ENCODE data around the gene NAT16.
"Not testable (repeated sequence)": the region's sequence is repeated elsewhere in the genome, so short reads cannot be mapped to it uniquely, and the experiment has no call there.

Gene NAT16

DNA sequence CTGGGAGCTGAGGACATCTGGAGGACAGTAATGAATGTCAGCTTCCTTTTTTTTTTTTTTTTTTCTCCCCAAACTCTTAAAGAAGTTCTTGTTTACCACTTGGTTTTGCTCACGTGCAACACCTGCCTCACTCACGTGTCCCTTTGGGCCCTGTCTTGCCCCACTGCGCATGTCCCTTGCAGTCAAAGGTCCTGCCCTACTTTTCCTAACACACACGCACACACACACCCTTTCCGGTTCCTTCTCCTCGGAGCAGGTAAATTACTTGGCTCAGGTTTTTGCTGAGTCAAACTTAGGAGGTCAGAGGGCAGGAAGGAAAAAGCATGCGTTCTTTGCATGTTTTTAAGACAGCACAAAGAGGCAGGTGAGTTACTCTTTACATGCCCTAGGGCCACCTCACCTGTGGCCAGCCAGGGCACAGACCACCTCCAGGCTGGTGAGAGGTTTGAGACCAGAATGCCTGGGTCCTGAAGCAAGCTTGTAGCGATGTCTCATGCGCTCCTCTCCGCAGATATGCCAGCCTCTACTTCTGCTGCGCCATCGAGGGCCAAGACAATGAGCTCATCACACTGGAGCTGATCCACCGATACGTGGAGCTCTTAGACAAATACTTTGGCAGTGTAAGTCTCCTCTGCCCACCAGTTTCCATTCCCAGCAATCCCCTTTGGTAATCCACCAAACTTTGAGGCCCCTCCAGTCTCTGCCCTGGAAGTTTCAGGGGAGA lies 23.1 kb downstream of the NAT16 start:
- FAIRE-seq: no peak

DNA sequence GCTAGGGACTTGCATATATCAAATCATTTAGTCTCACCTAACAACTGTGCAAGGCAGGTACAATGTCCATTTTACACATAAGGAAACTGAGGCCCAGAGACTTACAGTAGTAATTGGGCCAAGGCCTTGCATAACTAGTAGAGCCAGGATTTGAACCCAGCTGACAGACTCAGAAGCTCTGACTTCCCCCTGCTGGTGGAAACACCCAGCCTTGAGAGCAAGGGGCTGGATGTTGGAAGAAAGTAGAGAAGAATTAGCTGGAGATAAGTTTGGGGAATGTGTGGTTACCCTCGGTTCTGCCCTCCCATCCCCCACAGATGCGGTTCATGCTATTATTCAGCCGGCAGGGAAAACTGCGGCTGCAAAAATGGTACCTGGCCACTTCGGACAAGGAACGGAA lies 23.8 kb downstream of the NAT16 start:
- FAIRE-seq: no peak

DNA sequence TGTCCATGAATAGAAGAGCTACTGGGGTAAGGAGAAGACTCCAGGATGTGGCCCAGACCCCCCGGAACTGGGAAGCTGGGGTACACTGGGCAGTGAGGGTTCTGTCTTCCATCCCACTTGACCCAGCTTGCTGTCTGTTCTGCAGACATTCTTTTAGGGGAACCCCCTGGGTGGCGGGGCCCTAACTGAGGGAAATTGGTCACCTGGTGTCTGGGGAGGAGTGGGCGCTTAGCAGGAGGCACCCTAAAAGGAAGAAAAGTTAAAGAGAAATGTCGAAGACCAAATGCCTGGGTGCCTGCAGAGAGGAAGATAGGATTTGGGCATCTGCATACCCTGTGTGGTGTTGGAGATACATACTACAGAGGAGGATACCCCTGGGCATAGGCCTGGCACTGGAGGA lies 24.8 kb downstream of the NAT16 start:
- FAIRE-seq: no peak

DNA sequence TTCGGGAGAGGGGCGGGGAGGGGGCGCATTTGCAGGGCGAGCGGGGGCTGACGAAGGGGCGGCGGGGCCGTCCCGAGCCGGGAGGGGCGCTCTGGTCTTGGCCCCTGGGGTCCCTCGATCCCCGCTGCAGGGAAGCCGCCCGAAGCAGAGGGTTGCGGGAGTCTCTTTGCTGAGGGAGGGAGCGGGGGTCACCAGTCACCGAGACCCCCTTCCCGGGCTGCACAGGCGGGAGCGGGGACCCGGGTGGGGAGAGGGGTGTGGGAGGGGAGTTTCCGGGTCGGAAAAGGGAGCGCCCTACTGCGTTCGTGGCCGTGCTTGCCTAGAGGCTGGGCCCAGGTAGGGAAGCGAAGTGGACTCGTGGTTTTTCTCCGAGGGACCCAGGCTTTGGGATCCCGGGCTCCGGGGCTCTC lies 25.4 kb downstream of the NAT16 start:
- no peak for FAIRE-seq

DNA sequence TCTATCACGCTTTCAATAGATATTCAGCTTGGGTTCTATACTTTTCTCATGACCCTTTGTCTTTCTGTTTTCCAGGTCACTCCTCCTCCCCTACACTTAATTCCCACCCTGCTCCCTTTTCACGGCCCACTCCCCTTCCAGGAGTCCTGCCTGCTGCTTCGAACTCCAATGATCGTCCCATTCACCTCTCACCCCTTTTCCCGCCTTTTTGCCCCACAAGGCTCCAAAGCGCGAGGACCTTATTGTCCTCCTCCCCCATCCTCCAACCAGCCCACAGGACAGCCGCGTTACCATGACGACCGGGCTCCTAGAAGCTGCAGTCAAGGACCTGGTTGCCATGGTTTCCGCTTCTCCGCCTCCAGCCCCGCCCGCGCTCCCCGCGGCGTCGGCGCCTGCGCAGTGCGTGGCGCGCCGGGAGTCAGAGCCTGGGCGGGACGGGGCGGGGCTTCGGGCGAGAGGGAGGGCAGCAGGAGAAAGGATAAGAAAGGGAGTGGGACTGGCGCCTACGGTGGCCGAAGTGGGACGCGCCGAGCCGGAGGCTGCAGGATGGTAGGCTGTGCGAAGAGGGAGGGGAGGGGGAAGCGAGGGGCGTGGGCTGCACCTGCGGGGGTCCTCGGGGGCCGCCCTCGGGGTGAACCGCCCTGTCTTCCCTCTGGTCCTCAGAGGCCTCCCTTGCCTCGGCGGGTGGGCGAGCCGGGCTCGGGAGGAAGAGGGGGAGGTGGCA lies 26.0 kb downstream of the NAT16 start, which contains the start of gene AP1S1:
AP1S1 (plus strand) TSS at position 508 of the 724 bp plus-strand sequence; CDS start at position 547, 39 bp downstream.
- no peak for FAIRE-seq

DNA sequence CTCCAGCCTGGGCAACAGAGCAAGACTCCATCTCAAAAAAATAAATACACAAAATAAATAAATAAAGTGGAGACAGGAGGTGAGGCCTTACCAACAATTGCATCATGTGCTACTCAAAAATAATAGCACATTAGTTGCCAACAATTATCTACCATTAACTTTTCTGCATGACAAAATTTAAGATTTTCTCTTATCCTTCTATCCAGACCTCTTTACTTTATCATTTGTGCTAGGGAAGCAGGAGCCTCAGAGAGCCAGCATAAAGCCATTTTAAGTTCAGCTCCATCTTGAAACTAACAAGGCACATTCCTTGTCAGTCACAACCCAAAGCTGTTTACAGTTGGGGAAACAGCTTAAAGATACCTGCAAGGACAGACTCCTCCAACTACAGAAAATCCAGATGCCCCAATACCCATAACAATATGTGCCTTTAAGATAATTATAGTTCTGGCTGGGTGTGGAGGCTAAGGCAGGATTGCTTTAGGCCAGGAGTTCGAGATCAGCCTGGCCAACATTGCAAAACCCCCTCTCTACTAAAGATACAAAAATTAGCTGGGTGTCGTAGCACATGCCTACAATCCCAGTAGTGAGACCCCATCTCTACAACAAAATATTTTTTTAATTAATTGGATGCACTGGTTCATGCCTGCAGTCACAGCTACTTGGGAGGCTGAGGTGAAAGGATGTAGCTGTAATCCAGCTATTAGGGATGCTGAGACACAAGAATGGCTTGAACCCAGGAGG lies 28.0 kb downstream of the NAT16 start:
- FAIRE-seq: no peak

DNA sequence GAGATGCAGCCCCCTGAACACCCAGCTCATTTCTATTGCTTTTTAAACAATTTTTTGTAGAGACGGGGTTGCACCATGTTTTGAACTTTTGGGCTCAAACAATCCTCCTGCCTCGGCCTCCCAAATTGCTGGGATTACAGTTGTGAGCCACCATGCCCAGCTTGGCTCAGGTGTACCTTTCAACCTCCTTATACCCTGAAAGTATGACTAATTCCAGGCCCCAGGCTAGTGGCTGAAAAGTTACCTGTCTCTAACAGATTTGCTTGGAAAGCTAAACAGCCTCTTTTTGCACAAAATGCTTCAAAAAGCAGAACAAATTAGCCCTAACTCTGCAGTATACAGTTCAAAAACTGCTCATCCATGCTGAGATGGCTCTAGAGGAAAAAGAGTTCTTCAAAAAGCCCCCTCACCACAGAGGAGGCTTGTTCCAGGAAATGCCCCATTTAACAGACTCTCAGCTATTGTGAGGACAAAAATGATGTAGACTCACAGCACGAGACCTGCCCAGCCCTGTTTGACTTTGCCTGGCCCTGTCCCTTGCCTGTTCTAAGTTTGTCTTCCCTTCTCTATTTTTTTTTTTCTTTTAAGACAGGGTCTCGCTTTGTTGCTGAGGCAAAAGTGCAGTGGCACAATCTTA lies 39.2 kb downstream of the NAT16 start:
- no peak for FAIRE-seq

DNA sequence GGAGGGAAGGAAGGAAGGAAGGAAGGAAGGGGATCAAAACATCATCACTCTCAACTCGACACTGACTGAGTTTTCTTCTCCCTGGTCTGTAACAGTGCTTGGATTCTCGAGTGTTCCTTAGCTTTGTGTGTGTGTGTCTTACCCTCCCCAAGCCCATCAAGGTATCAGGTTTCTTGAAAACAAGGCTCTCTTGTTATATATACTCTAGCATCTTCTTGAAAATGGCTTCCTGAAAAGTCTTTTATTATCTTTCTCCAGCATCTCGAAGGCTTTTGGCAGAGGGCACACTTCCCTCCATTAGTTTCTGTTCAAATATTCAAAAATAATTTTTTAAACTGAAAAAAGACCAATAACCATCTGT lies 39.8 kb downstream of the NAT16 start:
- no peak for FAIRE-seq

DNA sequence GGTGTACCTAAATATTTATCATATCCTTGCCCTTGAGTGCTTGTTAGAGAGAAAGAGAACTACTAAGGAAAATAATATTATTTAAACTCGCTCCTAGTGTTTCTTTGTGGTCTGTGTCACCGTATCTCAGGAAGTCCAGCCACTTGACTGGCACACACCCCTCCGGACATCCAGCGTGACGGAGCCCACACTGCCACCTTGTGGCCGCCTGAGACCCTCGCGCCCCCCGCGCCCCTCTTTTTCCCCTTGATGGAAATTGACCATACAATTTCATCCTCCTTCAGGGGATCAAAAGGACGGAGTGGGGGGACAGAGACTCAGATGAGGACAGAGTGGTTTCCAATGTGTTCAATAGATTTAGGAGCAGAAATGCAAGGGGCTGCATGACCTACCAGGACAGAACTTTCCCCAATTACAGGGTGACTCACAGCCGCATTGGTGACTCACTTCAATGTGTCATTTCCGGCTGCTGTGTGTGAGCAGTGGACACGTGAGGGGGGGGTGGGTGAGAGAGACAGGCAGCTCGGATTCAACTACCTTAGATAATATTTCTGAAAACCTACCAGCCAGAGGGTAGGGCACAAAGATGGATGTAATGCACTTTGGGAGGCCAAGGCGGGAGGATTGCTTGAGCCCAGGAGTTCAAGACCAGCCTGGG lies 41.8 kb downstream of the NAT16 start:
- FAIRE-seq: no peak

DNA sequence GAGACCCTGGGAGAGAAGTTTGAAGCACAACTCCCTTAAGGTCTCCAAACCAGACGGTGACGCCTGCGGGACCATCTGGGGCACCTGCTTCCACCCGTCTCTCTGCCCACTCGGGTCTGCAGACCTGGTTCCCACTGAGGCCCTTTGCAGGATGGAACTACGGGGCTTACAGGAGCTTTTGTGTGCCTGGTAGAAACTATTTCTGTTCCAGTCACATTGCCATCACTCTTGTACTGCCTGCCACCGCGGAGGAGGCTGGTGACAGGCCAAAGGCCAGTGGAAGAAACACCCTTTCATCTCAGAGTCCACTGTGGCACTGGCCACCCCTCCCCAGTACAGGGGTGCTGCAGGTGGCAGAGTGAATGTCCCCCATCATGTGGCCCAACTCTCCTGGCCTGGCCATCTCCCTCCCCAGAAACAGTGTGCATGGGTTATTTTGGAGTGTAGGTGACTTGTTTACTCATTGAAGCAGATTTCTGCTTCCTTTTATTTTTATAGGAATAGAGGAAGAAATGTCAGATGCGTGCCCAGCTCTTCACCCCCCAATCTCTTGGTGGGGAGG lies 42.4 kb downstream of the NAT16 start:
- no peak for FAIRE-seq

DNA sequence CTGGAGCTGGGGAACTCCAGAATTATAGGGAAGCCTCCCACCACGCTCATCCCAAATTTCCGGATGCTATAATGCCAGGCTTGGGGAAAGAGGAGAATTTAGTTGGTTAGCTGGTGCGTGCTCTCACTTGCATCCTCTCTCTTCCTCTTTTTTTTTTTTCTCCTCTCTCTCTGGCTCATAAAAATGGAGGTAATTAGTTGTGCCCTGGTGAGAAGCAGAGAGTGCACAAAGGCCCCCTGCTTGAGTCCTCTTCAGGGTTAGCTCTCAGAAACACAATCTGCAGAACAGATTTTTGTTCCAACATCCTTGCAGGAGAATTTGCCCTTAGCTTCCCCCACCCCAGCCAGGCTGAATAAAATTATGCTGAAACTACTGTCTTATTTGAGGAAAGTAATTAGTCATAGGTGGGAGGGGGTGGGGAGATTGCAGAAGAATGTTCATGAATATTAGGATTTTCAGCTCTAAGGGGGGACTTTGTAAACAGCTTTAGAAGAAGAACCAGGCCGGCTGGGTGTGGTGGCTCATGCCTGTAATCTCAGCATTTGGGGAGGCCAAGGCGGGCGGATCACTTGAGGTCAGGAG lies 45.6 kb downstream of the NAT16 start:
- no peak for FAIRE-seq

DNA sequence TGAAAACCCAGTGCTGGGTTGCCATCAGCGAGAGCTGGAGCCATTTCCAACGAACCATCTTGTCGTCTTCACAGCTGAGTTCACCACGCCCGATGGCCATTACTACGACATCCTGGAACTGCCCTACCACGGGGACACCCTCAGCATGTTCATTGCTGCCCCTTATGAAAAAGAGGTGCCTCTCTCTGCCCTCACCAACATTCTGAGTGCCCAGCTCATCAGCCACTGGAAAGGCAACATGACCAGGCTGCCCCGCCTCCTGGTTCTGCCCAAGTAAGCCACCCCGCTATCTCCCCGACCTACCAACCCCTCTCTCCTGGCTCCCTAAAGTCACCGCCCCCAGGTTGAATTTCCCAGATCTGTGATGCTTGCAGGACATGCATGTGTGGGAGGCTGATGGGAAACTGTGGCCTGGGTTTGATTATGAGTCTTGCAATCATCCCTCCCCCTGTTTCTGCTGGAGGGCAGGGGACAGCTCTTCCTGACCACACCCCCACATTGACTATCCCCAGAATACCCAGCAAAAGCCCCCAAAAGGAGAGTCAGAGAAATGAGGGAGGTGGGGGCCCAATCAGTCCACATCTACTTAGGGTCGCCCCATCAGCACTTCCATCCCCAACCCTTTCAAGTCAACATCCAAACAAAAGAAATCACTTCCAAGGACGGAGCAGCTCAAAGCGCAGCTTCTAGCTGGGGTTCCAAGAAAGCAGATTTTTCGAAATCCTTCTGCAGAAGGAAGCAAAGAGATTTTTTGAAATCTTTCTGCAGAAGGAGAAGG lies 46.3 kb downstream of the NAT16 start:
- FAIRE-seq: no peak

DNA sequence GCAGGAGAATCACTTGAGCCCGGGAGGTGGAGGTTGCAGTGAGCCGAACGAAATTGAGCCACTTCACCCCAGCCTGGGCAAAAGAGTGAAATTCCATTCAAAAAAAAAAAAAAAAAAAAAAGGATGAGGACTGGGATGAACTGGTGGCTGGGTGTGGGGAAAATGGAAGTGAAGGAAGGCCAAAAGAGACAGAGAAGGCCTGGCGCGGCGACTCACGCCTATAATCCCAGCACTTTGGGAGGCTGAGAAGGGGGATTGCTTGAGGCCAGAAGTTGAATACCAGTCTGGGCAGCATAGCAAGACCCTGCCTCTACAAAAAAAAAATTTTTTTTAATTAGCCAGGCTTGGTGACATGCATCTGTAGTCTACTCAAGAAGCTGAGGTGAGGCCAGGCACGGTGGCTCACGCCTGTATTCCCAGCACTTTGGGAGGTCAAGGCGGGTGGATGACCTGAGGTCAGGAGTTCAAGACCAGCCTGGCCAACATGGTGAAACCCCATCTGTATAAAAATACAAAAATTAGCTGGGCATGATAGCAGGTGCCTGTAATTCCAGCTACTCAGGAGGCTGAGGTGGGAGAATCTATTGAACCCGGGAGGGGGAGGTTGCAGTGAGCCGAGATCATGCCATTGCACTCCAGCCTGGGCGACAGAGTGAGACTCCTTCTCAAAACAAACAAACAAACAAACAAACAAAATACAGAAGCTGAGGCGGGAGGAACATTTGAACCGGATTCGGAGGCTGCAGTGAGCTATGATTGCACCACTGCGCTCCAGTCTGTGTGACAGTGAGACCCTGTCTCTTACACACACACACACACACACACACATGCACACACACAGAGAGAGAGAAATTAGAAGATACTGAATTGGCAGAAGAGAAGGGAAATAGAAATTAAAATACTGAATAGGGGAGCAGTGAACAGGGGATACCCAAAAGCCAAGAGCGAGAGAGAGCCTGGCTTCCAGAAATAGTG lies 47.2 kb downstream of the NAT16 start:
- FAIRE-seq: not testable (repeated sequence)

DNA sequence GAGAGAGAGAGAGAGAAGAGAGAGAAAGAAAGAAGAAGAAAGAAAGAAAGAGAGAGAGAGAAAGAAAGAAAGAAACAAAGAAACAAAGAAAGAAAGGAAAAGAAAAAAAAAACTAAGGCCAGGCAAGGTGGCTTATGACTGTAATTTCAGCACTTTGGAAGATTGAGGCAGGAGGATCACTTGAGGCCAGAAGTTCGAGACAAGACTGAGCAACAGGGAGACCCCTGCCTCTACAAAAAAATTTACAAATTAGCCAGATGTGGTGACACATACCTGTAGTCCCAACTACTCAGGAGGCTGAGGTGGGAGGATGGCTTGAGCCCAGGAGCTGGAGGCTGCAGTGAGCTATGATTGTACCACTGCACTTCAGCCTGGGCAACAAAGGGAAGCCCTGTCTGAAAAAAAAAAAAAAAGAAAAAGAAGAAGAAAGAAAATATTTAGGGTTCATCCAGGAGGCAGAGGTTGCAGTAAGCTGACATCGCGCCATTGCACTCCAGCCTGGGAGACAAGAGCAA lies 50.4 kb downstream of the NAT16 start:
- FAIRE-seq: no peak

DNA sequence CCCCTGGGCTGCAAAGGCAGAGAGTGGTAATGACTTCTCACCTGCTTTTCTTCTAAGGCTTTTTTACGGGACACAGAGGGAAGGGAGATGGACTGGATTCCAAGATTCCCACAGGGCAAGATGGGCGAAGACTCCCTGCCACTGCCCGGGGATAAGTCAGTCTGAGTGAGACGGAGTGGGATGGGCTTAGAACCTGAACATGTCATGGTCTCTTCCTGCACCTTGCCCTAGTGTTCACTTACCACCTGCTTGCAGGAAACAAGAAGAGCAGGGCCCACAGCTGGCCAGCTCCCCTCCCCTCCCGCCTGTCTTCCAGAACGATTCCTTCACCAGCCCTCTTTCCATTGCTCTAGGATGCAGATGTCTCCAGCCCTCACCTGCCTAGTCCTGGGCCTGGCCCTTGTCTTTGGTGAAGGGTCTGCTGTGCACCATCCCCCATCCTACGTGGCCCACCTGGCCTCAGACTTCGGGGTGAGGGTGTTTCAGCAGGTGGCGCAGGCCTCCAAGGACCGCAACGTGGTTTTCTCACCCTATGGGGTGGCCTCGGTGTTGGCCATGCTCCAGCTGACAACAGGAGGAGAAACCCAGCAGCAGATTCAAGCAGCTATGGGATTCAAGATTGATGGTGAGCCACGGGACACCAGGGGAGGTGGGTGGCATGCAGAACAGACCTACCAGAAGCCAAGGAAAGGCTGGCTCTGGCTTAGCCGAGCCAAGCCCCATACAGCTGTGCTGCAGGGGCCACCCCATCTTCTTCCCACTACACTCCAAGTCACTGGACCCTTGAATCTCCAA lies 51.9 kb downstream of the NAT16 start:
- no peak for FAIRE-seq

DNA sequence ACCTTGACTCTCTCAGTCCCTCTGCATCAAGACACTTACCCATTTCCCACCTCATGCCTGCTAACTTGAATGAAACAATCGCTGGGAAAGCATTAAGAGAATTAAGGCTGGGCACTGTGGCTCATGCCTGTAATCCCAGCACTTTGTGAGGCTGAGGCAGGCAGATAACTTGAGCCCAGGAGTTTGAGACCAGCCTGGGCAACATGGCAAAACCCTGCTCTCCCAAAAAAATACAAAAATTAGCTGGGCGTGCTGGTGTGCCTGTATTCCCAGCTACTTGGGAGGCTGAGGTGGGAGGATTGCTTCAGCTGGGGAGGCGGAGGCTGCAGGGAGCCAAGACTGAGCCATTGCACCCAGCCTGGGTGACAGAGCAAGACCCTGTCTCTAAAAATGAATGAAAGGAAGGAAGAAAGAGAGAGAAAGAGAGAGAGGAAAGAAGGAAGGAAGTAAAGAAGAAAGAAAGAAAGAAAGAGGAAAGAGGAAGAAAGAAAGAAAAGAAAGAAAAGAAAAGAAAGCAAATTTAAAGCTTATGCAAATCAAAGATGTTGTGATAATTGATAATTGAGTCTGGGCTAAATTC lies 52.5 kb downstream of the NAT16 start:
- FAIRE-seq: no peak

DNA sequence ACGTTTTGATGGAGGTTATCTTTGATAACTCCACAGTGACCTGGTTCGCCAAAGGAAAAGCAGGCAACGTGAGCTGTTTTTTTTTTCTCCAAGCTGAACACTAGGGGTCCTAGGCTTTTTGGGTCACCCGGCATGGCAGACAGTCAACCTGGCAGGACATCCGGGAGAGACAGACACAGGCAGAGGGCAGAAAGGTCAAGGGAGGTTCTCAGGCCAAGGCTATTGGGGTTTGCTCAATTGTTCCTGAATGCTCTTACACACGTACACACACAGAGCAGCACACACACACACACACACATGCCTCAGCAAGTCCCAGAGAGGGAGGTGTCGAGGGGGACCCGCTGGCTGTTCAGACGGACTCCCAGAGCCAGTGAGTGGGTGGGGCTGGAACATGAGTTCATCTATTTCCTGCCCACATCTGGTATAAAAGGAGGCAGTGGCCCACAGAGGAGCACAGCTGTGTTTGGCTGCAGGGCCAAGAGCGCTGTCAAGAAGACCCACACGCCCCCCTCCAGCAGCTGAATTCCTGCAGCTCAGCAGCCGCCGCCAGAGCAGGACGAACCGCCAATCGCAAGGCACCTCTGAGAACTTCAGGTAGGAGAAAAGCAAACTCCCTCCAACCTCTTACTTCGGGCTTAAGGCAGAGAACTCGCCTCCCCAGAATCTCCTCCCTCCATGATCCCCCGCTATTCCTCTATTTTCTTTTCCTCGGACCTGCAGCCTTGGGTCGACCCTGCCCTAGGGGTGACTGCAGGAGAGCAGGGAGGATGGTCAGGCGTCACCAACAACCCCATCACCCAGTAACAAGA lies 53.2 kb downstream of the NAT16 start, which contains the start of gene SERPINE1:
SERPINE1 (plus strand) TSS at position 454 of the 809 bp plus-strand sequence. CDS start 1,290 bp downstream, outside the sequence.
- FAIRE-seq: no peak
